K562 (cell line): Measurements from ENCODE around the gene NFIC. TPM values are rescaled to one million over a fixed set of nuclear protein-coding genes. Genes with fewer than 3 reads are reported as not detected.

Source experiments
- CC2D1A ChIP-seq: fragments of 450-650 bp; IDR thresholded peaks from 2 replicates; pipeline ENCODE4 v1.6.1; 2017; ENCODE audit warnings: mild to moderate bottlenecking
- CXXC5 ChIP-seq: fragments of 250-450 bp; sonication (Bioruptor Pico); IDR thresholded peaks from 2 replicates; pipeline ENCODE4 v1.8.0; 2022; ENCODE audit warnings: inconsistent platforms, mild to moderate bottlenecking, moderate library complexity
- E2F6 ChIP-seq, 2 experiments: IDR thresholded peaks; 2 replicates each; pipeline ENCODE4 v1.6.1; 2011; ENCODE audit warnings: borderline replicate concordance in 1 of 2, control low read depth in 1 of 2, low read depth in 1 of 2, low read length in 1 of 2, mild to moderate bottlenecking in 1 of 2, mixed read lengths in 1 of 2, moderate library complexity in 1 of 2; ENCODE audit not compliant: insufficient read depth in 1 of 2, insufficient read length in 1 of 2, poor library complexity in 1 of 2, severe bottlenecking in 1 of 2; ENCODE audit errors: extremely low read depth in 1 of 2
- EHMT2 ChIP-seq: fragments of 450-650 bp; IDR thresholded peaks from 2 replicates; pipeline ENCODE4 v1.6.1; 2018; ENCODE audit warnings: antibody characterized with exemption
- ILK ChIP-seq: fragments of 450-650 bp; IDR thresholded peaks from 2 replicates; pipeline ENCODE4 v1.6.1; 2016; ENCODE audit warnings: missing genetic modification characterization, low read depth, mild to moderate bottlenecking, missing compliant biosample characterization, moderate library complexity, borderline replicate concordance
- MEF2D ChIP-seq: conservative IDR thresholded peaks from 2 replicates; pipeline ENCODE4 v1.6.1; 2016; ENCODE audit warnings: low read depth, missing genetic modification characterization, missing compliant biosample characterization
- MXI1 ChIP-seq: IDR thresholded peaks from 2 replicates; pipeline ENCODE4 v1.6.1; 2011; ENCODE audit warnings: low read depth, mild to moderate bottlenecking, improper control_type of control experiment, low read length
- PCBP1 ChIP-seq: fragments of 200-400 bp; formaldehyde crosslinking; IDR thresholded peaks from 2 replicates; pipeline ENCODE4 v1.6.1; 2018; ENCODE audit warnings: mild to moderate bottlenecking, low read depth, low read length; ENCODE audit not compliant: poor library complexity, severe bottlenecking
- PYGO2 ChIP-seq: fragments of 450-650 bp; IDR thresholded peaks from 2 replicates; pipeline ENCODE4 v1.6.1; 2016; ENCODE audit warnings: mild to moderate bottlenecking, missing genetic modification characterization, moderate library complexity, missing compliant biosample characterization
- REST ChIP-seq, 2 experiments: fragments of 450-650 bp; formaldehyde crosslinking in 1 of 2; IDR thresholded peaks; 2 replicates each; pipeline versions ENCODE4 v1.4.0 to v1.6.1; 2014 to 2020; ENCODE audit warnings: mild to moderate bottlenecking in 2 of 2, borderline replicate concordance in 1 of 2, low read depth in 1 of 2
- ZNF134 ChIP-seq: fragments of 250-450 bp; sonication (Bioruptor Pico); conservative IDR thresholded peaks from 2 replicates; pipeline ENCODE4 v1.4.0; 2020
- ZNF398 ChIP-seq: fragments of 250-450 bp; sonication (Bioruptor Pico); IDR thresholded peaks from 2 replicates; pipeline ENCODE4 v1.8.0; 2021; ENCODE audit warnings: moderate library complexity, mild to moderate bottlenecking, inconsistent platforms
- ZNF717 ChIP-seq: fragments of 250-450 bp; sonication (Bioruptor Pico); IDR thresholded peaks from 2 replicates; pipeline ENCODE4 v1.5.0; 2021
- polyA plus RNA-seq, 8 experiments: library from polyadenylated mRNA; depleted of rRNA in 4 of 8; stranded (reverse) in 5 of 8; unstranded in 3 of 8; fragments of >200 nt; fragmentation: Nextera tagmentation in 2 of 8; fragmentation: Illumina TruSeq in 1 of 8; extraction: Ambion mirVana in 2 of 8; extraction: Trizol in 1 of 8; gene quantifications; 2 replicates each; pipeline versions ENCODE4 v1.2.1 to v1.2.3, GENCODE V29; 2011 to 2014; ENCODE audit warnings: inconsistent platforms in 1 of 8, missing spikeins in 1 of 8
- total RNA-seq, 7 experiments: library from RNA; depleted of rRNA in 6 of 7; stranded (reverse); fragments of >200 nt in 6 of 7; fragmentation: Illumina TruSeq in 2 of 7; extraction: Trizol in 2 of 7; gene quantifications; 2 replicates each; pipeline versions ENCODE4 v1.2.1 to v1.2.3, GENCODE V29; 2011 to 2021; ENCODE audit warnings: low replicate concordance in 1 of 7

The NFIC gene
- total and polyA plus RNA-seq, 9 of the 15 experiments (the other 6 are each of a cell fraction or from before 2014, with no cell fraction given): 0.71 to 62.1 (median 6.9) TPM

- TF ChIP-seq REST (IDR thresholded peaks at IDR 0.05; ENCODE audit: borderline replicate concordance) (no peak), REST (CRISPR knock-in tag; IDR thresholded peaks at IDR 0.05; ENCODE audit: low read depth) (0 out of 2 replicates have a peak, but pooled peaks have one; percentile 42), ZNF398 (CRISPR knock-in tag) (no peak), CXXC5 (CRISPR knock-in tag) (peak; percentile 85), MEF2D (tag) (no peak), ZNF717 (CRISPR knock-in tag) (no peak), PCBP1 (no peak), EHMT2 (no peak), CC2D1A (peak; percentile 66), PYGO2 (no peak), MXI1 (peak; percentile 63), ZNF134 (CRISPR knock-in tag) (0 out of 2 replicates have a peak, but pooled peaks have one; percentile 36), ILK (no peak), E2F6 (IDR thresholded peaks at IDR 0.05; ENCODE audit: borderline replicate concordance in 1 of 2, extremely low read depth in 1 of 2, insufficient read depth in 1 of 2, insufficient read length in 1 of 2, low read depth in 1 of 2, low read length in 1 of 2, poor library complexity in 1 of 2, severe bottlenecking in 1 of 2) (peak; percentile 67 to 74)
These were observed 68.5 kb downstream of the NFIC start (continued) for GRCh38 chr19:3434630-3435553.
